ENCODE results near the gene GLRA1. TPM values are rescaled to one million over a fixed set of nuclear protein-coding genes. Genes with fewer than 3 reads are reported as not detected.

The GLRA1 gene
- total RNA-seq, 3 donors from 2014 or later (not counting 1 experiment from before 2014, with no cell fraction given): not detected

- H3K27me3 ChIP-seq (ENCODE audit: control insufficient read depth, insufficient read depth, low read length): peaks cover 2% of the 10 kb centered on the region
- H3K4me1 ChIP-seq (ENCODE audit: control insufficient read depth, insufficient read depth, low read length): no peaks in the 10 kb centered on the region
- H3K4me3 Mint-ChIP-seq: no peak overlapping the region
- H3K27ac ChIP-seq (ENCODE audit: low read length): no peak overlapping the region
- H3K4me3 ChIP-seq (ENCODE audit: low read length): no peak overlapping the region
- no peaks in the 10 kb centered on the region for H3K4me1 Mint-ChIP-seq
- peaks cover 25 to 53% of the 10 kb centered on the region in 2 donors for H3K27me3 Mint-ChIP-seq (ENCODE audit: low read depth in 2 of 2)
- no peak overlapping the region for H3K27ac Mint-ChIP-seq
- DNase-seq: no peak
- no peaks in the 10 kb centered on the region for H3K9me3 ChIP-seq (ENCODE audit: control insufficient read depth, insufficient read depth, low read length)
- ATAC-seq: no peak
- no peaks in the 10 kb centered on the region for H3K36me3 ChIP-seq (ENCODE audit: control insufficient read depth, insufficient read depth, low read length)
- no peaks in the 10 kb centered on the region for H3K36me3 Mint-ChIP-seq
- H3K9me3 Mint-ChIP-seq: no peaks in the 10 kb centered on the region
- intact Hi-C loops (cut with micrococcal nuclease): no loop called here
- no peak for TF ChIP-seq CTCF (IDR thresholded peaks at IDR 0.05)
- no CpG with 5 or more reads among the region's 2 CpGs for WGBS (ENCODE audit: insufficient coverage)
Measured at GRCh38 chr5:151903243-151903653, 21.4 kb downstream of the GLRA1 start.

DNA sequence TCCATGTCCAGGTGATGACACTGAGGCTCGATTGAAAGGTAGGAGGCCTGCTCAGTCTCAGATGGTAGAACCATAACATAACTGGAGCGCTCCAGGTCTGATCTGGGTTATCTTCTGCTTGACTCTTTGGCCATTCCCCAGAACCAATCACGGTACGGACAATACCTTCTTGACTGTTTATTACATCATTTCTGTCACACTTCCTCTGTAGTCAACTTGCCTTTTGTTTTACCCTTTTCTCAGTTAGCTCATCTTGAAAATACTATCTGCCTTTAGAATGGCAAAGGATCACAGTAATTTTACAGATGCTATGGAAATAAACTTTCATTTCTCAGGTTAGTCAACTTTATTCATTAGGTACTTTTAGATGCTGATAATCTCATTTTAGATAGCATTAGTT is 22.4 kb downstream of the GLRA1 start:
- DNase-seq (no peak), ATAC-seq (no peak)
- Mint-ChIP-seq H3K27me3 (ENCODE audit: low read depth in 2 of 2) (peaks cover 22 to 43% of the 10 kb centered on the region in 2 donors), H3K9me3 (no peaks in the 10 kb centered on the region), H3K4me3 (no peak overlapping the region), H3K36me3 (no peaks in the 10 kb centered on the region), H3K27ac (no peak overlapping the region), H3K4me1 (no peaks in the 10 kb centered on the region)
- Histone ChIP-seq H3K36me3 (ENCODE audit: control insufficient read depth, insufficient read depth, low read length) (no peaks in the 10 kb centered on the region), H3K9me3 (ENCODE audit: control insufficient read depth, insufficient read depth, low read length) (no peaks in the 10 kb centered on the region), H3K4me1 (ENCODE audit: control insufficient read depth, insufficient read depth, low read length) (no peaks in the 10 kb centered on the region), H3K27me3 (ENCODE audit: control insufficient read depth, insufficient read depth, low read length) (peaks cover 2% of the 10 kb centered on the region), H3K4me3 (ENCODE audit: low read length) (no peak overlapping the region), H3K27ac (ENCODE audit: low read length) (no peak overlapping the region)
- WGBS (ENCODE audit: insufficient coverage): 84% methylated on average over 4 of the region's 4 CpGs
- intact Hi-C loops (cut with micrococcal nuclease): no loop called here
- no peak for TF ChIP-seq CTCF (IDR thresholded peaks at IDR 0.05)

DNA sequence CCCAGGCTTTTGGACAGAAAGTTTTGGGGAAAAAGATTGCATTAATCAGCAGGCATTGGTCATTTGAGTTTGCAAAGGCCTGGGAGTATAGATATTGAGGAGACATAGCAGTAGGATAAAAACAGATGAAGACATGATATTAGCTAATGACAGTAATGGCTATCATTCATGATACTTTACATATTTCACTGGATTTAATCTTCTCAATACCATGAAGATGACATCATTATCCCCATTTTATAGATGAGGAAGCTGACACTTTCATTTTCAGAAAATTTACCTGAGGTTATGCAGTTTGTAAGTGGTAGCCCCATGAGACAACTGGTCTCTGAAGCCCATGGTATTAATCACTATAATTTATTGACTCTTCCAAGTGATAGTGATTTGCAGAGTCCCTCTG is 23.0 kb downstream of the GLRA1 start:
- intact Hi-C loops (cut with micrococcal nuclease): no loop called here
- no peak for ATAC-seq
- peaks cover 2% of the 10 kb centered on the region for H3K27me3 ChIP-seq (ENCODE audit: control insufficient read depth, insufficient read depth, low read length)
- Mint-ChIP-seq H3K9me3 (no peaks in the 10 kb centered on the region), H3K4me3 (no peak overlapping the region), H3K27me3 (ENCODE audit: low read depth in 2 of 2) (peaks cover 20 to 39% of the 10 kb centered on the region in 2 donors), H3K27ac (no peak overlapping the region), H3K4me1 (no peaks in the 10 kb centered on the region), H3K36me3 (no peaks in the 10 kb centered on the region)
- no peak overlapping the region for H3K4me3 ChIP-seq (ENCODE audit: low read length)
- TF ChIP-seq CTCF (IDR thresholded peaks at IDR 0.05): no peak
- no peak for DNase-seq
- no peaks in the 10 kb centered on the region for H3K36me3 ChIP-seq (ENCODE audit: control insufficient read depth, insufficient read depth, low read length)
- no peak overlapping the region for H3K27ac ChIP-seq (ENCODE audit: low read length)
- H3K9me3 ChIP-seq (ENCODE audit: control insufficient read depth, insufficient read depth, low read length): no peaks in the 10 kb centered on the region
- no peaks in the 10 kb centered on the region for H3K4me1 ChIP-seq (ENCODE audit: control insufficient read depth, insufficient read depth, low read length)

DNA sequence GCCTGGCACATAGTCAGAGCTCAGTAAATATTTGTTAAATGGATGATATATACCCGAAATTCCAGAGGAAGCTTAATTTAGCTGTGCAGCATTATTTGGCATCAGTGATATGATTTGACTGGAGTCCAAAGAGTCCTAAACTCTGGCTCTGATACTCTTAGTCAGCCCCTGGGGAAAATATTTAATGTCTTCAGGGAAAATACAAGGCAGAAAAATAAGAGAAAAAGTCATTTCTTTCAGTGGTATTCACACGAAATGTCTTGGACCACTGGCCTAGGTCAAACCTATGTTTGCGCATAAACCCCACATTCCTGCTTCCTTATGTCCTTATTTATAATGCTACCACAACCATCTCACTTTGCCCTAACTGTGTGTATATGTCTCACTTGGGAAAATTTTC is 23.8 kb downstream of the GLRA1 start:
- no peak for TF ChIP-seq CTCF (IDR thresholded peaks at IDR 0.05)
- Mint-ChIP-seq H3K4me1 (no peaks in the 10 kb centered on the region), H3K4me3 (no peak overlapping the region), H3K9me3 (no peaks in the 10 kb centered on the region), H3K36me3 (no peaks in the 10 kb centered on the region), H3K27me3 (ENCODE audit: low read depth in 2 of 2) (peaks cover 16 to 38% of the 10 kb centered on the region in 2 donors), H3K27ac (no peak overlapping the region)
- peaks cover 2% of the 10 kb centered on the region for H3K27me3 ChIP-seq (ENCODE audit: control insufficient read depth, insufficient read depth, low read length)
- ATAC-seq: no peak
- no peak overlapping the region for H3K27ac ChIP-seq (ENCODE audit: low read length)
- DNase-seq: no peak
- intact Hi-C loops (cut with micrococcal nuclease): no loop called here
- 80% methylated on average over 3 of the region's 3 CpGs for WGBS (ENCODE audit: insufficient coverage)
- H3K9me3 ChIP-seq (ENCODE audit: control insufficient read depth, insufficient read depth, low read length): no peaks in the 10 kb centered on the region
- H3K36me3 ChIP-seq (ENCODE audit: control insufficient read depth, insufficient read depth, low read length): no peaks in the 10 kb centered on the region
- H3K4me3 ChIP-seq (ENCODE audit: low read length): no peak overlapping the region
- no peaks in the 10 kb centered on the region for H3K4me1 ChIP-seq (ENCODE audit: control insufficient read depth, insufficient read depth, low read length)
